GM12873 (cell line): ENCODE measurements around the gene BIRC5.

Experiments
- CTCF ChIP-seq: IDR thresholded peaks from 2 replicates; pipeline ENCODE4 v1.5.1; 2012; ENCODE audit warnings: low read depth, mild to moderate bottlenecking, moderate library complexity, low read length, control low read depth; ENCODE audit not compliant: insufficient read depth; ENCODE audit errors: missing control alignments

The BIRC5 gene

DNA sequence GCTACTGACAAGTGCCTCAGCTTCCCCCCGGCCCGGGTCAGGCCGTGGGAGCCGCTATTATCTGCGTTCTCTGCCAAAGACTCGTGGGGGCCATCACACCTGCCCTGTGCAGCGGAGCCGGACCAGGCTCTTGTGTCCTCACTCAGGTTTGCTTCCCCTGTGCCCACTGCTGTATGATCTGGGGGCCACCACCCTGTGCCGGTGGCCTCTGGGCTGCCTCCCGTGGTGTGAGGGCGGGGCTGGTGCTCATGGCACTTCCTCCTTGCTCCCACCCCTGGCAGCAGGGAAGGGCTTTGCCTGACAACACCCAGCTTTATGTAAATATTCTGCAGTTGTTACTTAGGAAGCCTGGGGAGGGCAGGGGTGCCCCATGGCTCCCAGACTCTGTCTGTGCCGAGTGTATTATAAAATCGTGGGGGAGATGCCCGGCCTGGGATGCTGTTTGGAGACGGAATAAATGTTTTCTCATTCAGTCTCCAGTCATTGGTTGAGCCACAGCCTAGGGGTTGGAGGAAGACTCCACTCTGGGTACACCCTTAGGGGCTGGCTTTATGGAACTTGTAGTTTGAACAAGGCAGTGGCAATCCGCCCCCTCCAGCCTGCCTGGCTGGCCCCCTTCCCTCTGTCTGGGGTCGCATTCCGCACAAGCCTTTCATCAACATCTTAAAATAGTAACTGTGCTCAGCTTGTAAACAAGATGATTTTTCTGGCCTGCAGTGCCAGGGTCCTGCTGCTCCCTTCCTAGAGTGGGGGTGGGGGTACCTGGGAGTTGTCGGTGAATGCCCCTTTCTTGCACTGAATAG is 41.6 kb upstream of the BIRC5 start:
- TF ChIP-seq CTCF = no peak

- no peak for TF ChIP-seq CTCF
Measured at GRCh38 chr17:78173097-78173715, 40.8 kb upstream of the BIRC5 start.

- TF ChIP-seq CTCF = peak; percentile 10
Measured at GRCh38 chr17:78174346-78174869, 39.6 kb upstream of the BIRC5 start.

DNA sequence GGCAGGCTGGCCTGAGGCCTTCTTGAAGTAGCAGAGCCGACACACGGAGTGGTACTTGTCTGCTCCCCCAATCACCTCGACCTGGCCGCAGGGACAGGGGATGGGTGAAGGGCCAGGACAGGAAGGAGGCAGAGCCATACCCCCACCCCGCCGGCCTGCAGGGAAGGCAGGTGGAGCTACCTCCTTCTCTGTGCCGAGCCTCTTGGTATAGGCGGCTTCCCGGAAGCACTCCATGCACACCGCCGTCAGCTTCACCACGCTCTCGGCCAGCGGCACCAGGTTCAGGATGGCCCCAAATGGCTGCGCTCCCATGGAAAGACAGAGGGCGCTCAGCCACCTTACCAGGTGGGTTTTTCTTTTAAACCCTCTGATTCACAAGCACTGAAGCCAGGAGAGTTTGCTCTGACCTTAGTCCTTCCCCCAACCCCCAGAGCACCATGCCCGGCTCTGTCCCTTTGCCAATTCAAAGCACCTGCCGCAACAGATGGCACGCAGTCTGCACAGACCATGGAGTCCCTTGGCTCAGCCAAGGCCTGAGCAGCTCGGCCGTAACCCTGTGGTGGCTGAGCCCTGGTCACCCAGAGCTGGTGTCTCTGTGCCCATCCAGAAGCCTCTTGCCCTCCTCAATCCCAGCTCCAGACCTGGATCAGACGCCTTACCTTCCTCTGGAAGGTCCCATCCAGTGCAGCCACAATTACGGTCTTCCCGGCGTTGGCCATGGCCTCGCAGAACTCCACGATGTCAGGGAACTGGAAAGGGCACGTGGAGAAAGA is 39.0 kb upstream of the BIRC5 start:
- peak; percentile 11 for TF ChIP-seq CTCF

DNA sequence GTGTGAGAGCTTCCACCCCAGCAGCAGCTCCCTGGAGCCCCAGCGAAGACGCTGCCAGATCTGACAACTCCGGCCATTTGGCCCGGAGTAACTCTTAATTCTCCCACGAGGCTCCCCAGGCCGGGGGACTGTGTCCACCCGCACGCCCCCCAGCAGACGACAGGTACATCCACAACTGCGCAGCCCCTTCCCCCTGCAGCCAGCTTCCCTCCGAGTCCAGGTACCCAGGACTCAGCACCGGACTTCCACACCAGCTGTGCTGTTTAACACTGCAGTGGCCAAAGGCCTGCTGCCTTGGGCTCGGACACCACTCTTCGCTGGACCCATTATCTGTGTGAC is 38.4 kb upstream of the BIRC5 start:
- TF ChIP-seq CTCF = no peak

GRCh38 chr17:78176548-78177025 is 37.5 kb upstream of the BIRC5 start:
- TF ChIP-seq CTCF = peak; percentile 100

DNA sequence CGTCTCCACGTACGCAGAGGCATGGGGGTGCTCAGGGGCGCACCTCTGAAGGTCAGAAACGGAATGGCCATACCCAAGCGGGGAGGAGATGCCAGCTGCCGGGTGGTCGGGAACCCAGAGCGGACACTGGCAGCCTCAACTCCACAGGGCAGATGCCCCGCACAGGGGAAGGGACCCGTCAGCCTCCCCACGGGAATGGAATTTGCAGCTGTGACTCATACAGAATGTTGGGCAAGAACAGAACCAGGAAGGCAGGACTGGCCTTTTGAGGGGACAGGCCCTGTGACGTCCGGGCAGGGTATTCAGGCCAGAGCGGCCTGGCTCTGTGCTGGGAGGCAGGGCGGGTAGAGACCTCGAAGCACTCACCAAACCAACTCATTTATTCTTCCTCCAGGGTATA is 34.7 kb upstream of the BIRC5 start:
- no peak for TF ChIP-seq CTCF
